Skeletal muscle tissue (tissue), 4 donors: Measurements from ENCODE around the gene KLHL36. TPM values are rescaled to one million over a fixed set of nuclear protein-coding genes. Genes with fewer than 3 reads are reported as not detected.

Experiments
- H3K27ac ChIP-seq: one replicate; pipeline ENCODE4 v1.7.0; 2013; ENCODE audit warnings: mild to moderate bottlenecking, low read depth, low read length, inconsistent platforms
- H3K27me3 ChIP-seq, 3 donors: one replicate each; pipeline ENCODE4 v1.7.0; 2013; ENCODE audit warnings: low read length in 3 of 3; ENCODE audit not compliant: control insufficient read depth in 3 of 3, insufficient read depth in 3 of 3
- H3K36me3 ChIP-seq, 3 donors: one replicate each; pipeline ENCODE4 v1.7.0; 2013; ENCODE audit warnings: low read length in 3 of 3; ENCODE audit not compliant: control insufficient read depth in 3 of 3, insufficient read depth in 3 of 3
- H3K4me1 ChIP-seq, 3 donors: one replicate each; pipeline ENCODE4 v1.7.0; 2013; ENCODE audit warnings: low read length in 3 of 3, mild to moderate bottlenecking in 3 of 3; ENCODE audit not compliant: control insufficient read depth in 3 of 3, insufficient read depth in 3 of 3
- H3K4me3 ChIP-seq, 3 donors: one replicate each; pipeline ENCODE4 v1.7.0; 2013; ENCODE audit warnings: low read length in 3 of 3
- H3K9ac ChIP-seq, 3 donors: one replicate each; pipeline ENCODE4 v1.7.0; 2013; ENCODE audit warnings: low read length in 3 of 3, mild to moderate bottlenecking in 3 of 3, moderate library complexity in 2 of 3, low read depth in 1 of 3
- H3K9me3 ChIP-seq, 3 donors: one replicate each; pipeline ENCODE4 v1.7.0; 2013; ENCODE audit warnings: low read length in 3 of 3; ENCODE audit not compliant: control insufficient read depth in 3 of 3
- total RNA-seq: library from RNA; depleted of rRNA; stranded (reverse); fragments of >200 nt; gene quantifications from one replicate; pipeline ENCODE4 v1.2.3, GENCODE V29; 2014
- donor health status: Osteomylitis.

KLHL36 gene
- total RNA-seq, 1 donor from 2014 or later: 23.0 TPM

- Histone ChIP-seq H3K4me1 (peaks cover 22 to 27% (median 22%) of the 10 kb centered on the region in 3 donors), H3K9me3 (no peaks in the 10 kb centered on the region), H3K27ac (no peak overlapping the region), H3K36me3 (no peaks in the 10 kb centered on the region), H3K9ac (no peak overlapping the region), H3K4me3 (no peak overlapping the region), H3K27me3 (peaks cover 0 to 5% (median 0%) of the 10 kb centered on the region in 3 donors)
These were observed 8.2 kb upstream of the KLHL36 start for GRCh38 chr16:84640145-84640544.

- Histone ChIP-seq H3K36me3 (no peaks in the 10 kb centered on the region), H3K9me3 (no peaks in the 10 kb centered on the region), H3K27ac (peak overlapping the region; percentile 23), H3K4me3 (no peak overlapping the region), H3K9ac (no peak overlapping the region), H3K4me1 (peaks cover 16 to 22% (median 21%) of the 10 kb centered on the region in 3 donors), H3K27me3 (peaks cover 0 to 5% (median 0%) of the 10 kb centered on the region in 3 donors)
These were observed 6.5 kb upstream of the KLHL36 start for GRCh38 chr16:84641643-84642358.

DNA sequence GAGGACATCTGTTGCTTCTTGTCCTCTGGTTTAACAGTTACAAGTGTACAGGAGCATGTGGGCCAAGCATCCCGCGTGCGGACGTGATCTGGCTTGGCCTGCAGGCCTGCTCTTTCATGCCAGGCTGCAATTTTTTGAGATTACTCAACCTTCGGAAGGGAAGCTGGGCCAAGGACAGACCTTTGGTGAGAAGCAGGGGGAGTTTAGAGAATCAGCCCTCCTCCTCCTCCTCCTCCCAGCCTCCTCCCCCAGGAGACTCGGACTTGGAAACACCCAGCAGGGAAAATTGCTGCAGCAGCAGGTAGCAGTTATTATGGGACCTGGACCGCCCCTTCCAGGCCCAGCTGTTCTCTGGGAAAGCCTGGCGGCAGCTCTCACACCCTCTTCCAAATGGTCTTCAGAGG is 5.1 kb upstream of the KLHL36 start:
- Histone ChIP-seq H3K36me3 (no peaks in the 10 kb centered on the region), H3K9me3 (no peaks in the 10 kb centered on the region), H3K27ac (peak overlapping the region; percentile 64), H3K4me3 (no peak overlapping the region), H3K27me3 (peaks cover 0 to 5% (median 0%) of the 10 kb centered on the region in 3 donors), H3K4me1 (peaks cover 23 to 27% (median 27%) of the 10 kb centered on the region in 3 donors), H3K9ac (peak overlapping the region in 1 of 3 donors; percentile 16)

GRCh38 chr16:84643674-84644073 is 4.6 kb upstream of the KLHL36 start:
- peaks cover 0 to 5% (median 0%) of the 10 kb centered on the region in 3 donors for H3K27me3 ChIP-seq
- H3K36me3 ChIP-seq: no peaks in the 10 kb centered on the region
- H3K9me3 ChIP-seq: no peaks in the 10 kb centered on the region
- peaks cover 23 to 27% (median 27%) of the 10 kb centered on the region in 3 donors for H3K4me1 ChIP-seq
- no peak overlapping the region for H3K4me3 ChIP-seq
- H3K27ac ChIP-seq: peak overlapping the region; percentile 64
- H3K9ac ChIP-seq: peak overlapping the region in 1 of 3 donors; percentile 16

GRCh38 chr16:84648595-84649510 is 542 bp downstream of the KLHL36 start:
- Histone ChIP-seq H3K9ac (peak overlapping the region; percentile 82 to 85 (median 83)), H3K27ac (peak overlapping the region; percentile 58), H3K4me3 (peak overlapping the region; percentile 73 to 81 (median 78)), H3K9me3 (no peaks in the 10 kb centered on the region), H3K4me1 (peaks cover 12 to 15% (median 14%) of the 10 kb centered on the region in 3 donors), H3K27me3 (no peaks in the 10 kb centered on the region), H3K36me3 (peaks cover 3 to 19% (median 10%) of the 10 kb centered on the region in 3 donors)

DNA sequence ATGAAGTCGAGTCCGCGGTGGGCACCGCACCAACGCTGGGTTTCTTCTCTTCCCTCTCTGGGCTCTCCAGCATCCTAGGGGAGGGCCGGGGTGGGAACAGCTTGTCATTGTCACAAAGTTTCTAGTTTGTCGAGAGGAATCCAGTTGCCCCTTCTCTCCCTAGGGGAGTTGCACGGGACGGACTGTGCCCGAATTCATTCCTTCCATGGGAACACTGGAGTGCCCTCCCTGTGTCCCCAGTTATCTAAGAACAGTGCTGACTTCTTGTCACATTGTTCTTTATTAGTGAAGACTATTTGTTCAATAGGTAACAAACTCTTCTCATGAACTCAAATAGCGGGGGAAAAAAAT is 1.2 kb downstream of the KLHL36 start:
- Histone ChIP-seq H3K27ac (peak overlapping the region; percentile 58), H3K9ac (peak overlapping the region; percentile 82 to 85 (median 83)), H3K4me3 (peak overlapping the region; percentile 73 to 81 (median 78)), H3K27me3 (no peaks in the 10 kb centered on the region), H3K36me3 (peaks cover 3 to 19% (median 12%) of the 10 kb centered on the region in 3 donors), H3K4me1 (peaks cover 12 to 14% (median 13%) of the 10 kb centered on the region in 3 donors), H3K9me3 (no peaks in the 10 kb centered on the region)

GRCh38 chr16:84650062-84650991 is 2.0 kb downstream of the KLHL36 start:
- Histone ChIP-seq H3K27me3 (no peaks in the 10 kb centered on the region), H3K4me1 (peaks cover 12 to 13% (median 13%) of the 10 kb centered on the region in 3 donors), H3K27ac (no peak overlapping the region), H3K4me3 (no peak overlapping the region), H3K9ac (no peak overlapping the region), H3K36me3 (peaks cover 3 to 19% (median 12%) of the 10 kb centered on the region in 3 donors), H3K9me3 (no peaks in the 10 kb centered on the region)

DNA sequence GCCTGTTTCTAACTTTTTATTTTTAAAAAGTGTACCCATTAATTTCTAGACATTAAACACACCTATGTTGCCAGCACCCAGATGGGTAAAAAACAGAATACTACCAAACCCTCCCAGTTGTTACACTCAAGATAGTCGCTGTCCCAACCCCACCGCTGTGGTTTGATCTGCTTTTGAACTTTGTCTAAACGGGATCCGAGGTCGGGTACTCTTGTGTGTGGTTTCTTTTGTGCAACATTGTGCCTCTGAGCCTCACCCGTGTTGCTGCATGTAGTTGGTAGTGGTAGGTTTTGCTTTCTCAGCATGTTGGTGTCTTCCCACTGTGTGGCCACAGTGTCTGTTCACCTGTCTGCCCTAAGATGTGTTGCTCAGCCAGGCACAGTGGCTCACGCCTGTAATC is 4.3 kb downstream of the KLHL36 start:
- no peaks in the 10 kb centered on the region for H3K27me3 ChIP-seq
- peaks cover 12% of the 10 kb centered on the region in 3 donors for H3K4me1 ChIP-seq
- no peaks in the 10 kb centered on the region for H3K9me3 ChIP-seq
- no peak overlapping the region for H3K4me3 ChIP-seq
- no peak overlapping the region for H3K9ac ChIP-seq
- H3K36me3 ChIP-seq: peaks cover 15 to 29% (median 23%) of the 10 kb centered on the region in 3 donors
- H3K27ac ChIP-seq: no peak overlapping the region

DNA sequence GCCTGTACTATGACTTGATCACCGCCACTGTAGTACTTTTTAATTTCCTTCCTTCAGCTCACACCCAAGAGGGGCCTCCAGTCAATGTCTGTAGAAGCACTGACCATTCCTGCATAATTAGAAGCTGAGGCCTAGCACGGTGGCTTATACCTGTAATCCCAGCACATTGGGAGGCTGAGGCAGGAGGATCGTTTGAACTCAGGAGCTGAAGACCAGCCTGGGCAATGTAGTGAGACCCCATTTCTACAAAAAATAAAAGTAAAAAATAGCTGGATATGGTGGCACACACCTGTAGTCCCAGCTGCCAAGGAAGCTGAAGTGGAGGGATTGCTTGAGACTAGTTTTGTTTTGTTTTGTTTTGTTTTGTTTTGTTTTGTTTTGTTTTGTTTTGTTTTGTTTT is 5.9 kb downstream of the KLHL36 start:
- H3K27me3 ChIP-seq: no peaks in the 10 kb centered on the region
- no peak overlapping the region for H3K27ac ChIP-seq
- H3K9ac ChIP-seq: no peak overlapping the region
- no peak overlapping the region for H3K4me3 ChIP-seq
- peaks cover 4 to 10% (median 8%) of the 10 kb centered on the region in 3 donors for H3K4me1 ChIP-seq
- peaks cover 27 to 43% (median 35%) of the 10 kb centered on the region in 3 donors for H3K36me3 ChIP-seq
- H3K9me3 ChIP-seq: no peaks in the 10 kb centered on the region
